Activated CD8-positive, alpha-beta memory T cell treated with anti-CD3 and anti-CD28 coated beads, Interleukin-2, amount 50 U/mL, for 24 hours (primary cell): ENCODE measurements around the gene NAT14.
"Not testable (repeated sequence)": the region's sequence is repeated elsewhere in the genome, so short reads cannot be mapped to it uniquely, and the experiment has no call there.

Experiments
- DNase-seq: peaks from one replicate; pipeline ENCODE4 v3.0.0-alpha.2; 2020; ENCODE audit errors: extremely low read depth

The NAT14 gene

GRCh38 chr19:55486971-55487923 is 2.3 kb downstream of the NAT14 start:
- DNase-seq, result no peak

DNA sequence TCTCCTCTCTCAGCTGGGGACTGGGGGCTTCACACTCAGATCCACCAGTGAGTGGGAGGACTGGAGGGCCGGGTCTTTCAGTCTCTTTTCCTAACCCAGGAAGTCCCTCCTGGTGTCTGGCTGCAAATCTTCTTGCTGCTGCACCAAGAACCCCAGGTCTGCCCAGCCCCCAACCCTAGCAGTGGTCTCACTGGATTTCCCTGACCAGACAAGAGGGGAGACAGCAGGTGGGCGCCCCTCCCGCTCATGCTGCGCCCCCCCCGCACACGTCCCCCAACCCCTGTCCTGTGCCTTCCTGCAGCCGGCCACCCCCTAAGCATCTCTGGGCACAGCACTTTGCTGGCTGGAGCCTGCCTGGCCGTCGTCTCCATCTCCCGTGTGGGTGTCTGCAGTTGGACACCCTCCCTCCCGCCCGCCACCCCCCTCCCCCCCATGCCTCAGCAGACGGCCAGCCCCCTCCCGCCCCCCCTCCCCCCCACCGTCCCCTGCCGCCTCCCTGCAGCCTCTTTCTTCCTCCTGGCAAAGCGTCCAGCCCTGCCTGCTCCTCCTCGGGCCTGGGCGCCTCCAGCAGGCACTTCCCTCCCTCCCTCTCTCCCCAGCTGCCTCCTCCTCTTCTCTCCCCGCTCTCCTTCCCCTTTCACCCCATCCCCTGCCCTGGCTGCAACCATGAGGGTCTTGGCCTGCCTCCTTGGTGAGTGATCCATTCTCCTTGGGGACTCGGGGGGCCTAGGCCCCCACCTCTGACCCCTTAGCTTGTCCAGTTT is 3.1 kb downstream of the NAT14 start, which contains the start of gene SSC5D:
Gene SSC5D (plus strand): TSS at position 513 of the 764 bp plus-strand sequence. CDS start 154 bp downstream, at position 667.
- no peak for DNase-seq

- no peak for DNase-seq
Observed at GRCh38 chr19:55488986-55489710, 4.2 kb downstream of the NAT14 start.

GRCh38 chr19:55489711-55490477 is 4.9 kb downstream of the NAT14 start:
- no peak for DNase-seq

GRCh38 chr19:55490478-55491432 is 5.8 kb downstream of the NAT14 start:
- DNase-seq, result no peak

DNA sequence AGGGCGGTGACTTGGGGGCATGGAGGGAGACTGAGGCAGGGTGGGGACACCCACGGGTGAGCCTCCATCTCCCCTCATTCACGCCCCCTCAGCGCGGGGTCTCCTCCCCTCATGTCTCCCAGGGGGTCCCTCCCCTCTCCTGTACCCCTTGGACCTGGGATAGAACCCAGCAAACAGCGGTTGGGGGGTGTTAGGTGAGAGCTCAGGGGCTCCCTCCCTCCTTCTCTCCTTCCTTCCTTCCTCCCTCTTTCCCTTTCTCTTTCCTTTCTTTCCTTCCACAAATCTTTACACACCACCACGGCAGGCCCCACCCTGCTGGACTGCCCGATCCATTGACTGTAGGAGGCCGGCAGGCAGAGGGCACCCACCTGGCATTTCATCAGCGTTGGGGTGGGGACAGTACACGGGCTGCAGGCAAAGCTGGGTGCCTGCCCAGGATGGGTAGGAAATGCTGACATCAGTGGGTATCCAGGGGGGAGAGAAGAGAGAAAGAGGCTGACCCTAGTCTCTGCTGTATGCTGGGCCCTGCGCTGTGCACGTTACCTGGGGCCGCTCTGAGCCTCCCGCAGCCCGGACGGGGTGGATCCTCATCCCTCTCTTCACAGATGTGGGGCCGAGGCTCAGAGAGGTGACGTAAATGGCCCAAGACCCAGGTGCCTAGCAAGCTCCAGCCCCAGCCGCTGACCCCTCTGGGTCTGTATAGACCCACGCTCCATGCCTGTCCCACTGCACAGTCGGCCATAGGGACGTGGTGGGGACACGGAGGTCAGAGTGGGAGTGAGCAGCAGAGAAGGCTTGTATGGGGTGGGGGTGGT is 6.8 kb downstream of the NAT14 start:
- no peak for DNase-seq

GRCh38 chr19:55492362-55492944 is 7.5 kb downstream of the NAT14 start:
- DNase-seq, result no peak

GRCh38 chr19:55493052-55493644 is 8.2 kb downstream of the NAT14 start:
- no peak for DNase-seq

DNA sequence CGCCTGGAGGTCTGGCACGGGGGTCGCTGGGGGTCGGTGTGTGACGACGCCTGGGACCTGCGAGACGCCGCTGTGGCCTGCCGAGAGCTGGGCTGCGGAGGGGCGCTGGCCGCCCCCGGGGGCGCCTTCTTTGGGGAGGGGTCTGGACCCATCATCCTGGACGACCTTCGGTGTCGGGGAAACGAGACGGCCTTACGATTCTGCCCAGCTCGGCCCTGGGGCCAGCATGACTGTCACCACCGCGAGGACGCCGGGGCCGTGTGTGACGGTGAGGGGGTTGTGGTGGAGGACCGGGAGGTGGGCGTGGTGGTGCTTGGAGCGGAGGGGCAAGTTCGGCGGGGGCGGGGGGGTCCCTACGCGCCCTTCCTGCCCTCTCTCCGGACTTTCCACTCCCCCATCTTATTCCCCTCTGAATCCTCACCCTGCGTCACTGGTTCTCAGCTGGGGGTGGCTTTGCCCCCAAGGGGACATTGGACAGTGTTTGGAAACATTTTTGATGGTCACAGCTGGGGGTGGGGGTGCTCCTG is 8.7 kb downstream of the NAT14 start:
- no peak for DNase-seq

- DNase-seq, result no peak
Observed at GRCh38 chr19:55494172-55494761, 9.3 kb downstream of the NAT14 start.

DNA sequence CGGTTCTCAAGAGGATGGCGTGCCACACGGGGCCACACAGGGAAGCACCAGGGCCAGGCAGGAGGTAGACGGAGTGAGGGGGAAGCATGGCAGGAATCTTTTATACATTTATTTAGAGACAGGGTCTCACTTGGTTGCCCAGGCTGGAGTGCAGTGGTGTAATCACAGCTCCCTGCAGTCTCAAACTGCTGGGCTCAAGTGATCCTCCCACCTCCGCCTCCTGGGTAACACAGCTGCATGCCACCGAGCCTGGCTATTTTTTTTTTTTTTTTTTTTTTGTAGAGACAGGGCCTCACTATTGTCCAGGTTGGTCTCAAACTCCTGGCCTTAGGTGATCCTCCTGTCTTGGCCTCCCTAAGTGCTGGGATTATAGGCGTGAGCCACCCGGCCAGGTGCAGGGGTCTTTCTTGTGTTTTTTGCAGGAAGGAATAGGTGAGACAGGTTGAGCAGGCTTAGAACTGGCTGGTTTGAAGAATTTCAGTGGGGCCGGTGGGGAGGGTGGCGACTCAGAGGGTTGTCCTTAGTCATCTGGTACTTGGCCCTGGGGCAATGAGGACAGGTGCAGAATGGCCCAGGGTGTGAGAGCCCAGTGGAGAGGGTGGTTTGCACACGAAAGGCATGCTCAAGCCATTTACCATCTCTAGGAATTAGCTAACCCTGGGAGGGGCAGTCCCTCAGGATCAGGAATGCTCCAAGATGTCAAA is 10.8 kb downstream of the NAT14 start:
- DNase-seq, result no peak

- DNase-seq, result not testable (repeated sequence)
Observed at GRCh38 chr19:55496820-55497219, 11.8 kb downstream of the NAT14 start.

GRCh38 chr19:55497763-55498162 is 12.8 kb downstream of the NAT14 start:
- no peak for DNase-seq

- DNase-seq, result no peak
Observed at GRCh38 chr19:55498246-55498840, 13.4 kb downstream of the NAT14 start.

DNA sequence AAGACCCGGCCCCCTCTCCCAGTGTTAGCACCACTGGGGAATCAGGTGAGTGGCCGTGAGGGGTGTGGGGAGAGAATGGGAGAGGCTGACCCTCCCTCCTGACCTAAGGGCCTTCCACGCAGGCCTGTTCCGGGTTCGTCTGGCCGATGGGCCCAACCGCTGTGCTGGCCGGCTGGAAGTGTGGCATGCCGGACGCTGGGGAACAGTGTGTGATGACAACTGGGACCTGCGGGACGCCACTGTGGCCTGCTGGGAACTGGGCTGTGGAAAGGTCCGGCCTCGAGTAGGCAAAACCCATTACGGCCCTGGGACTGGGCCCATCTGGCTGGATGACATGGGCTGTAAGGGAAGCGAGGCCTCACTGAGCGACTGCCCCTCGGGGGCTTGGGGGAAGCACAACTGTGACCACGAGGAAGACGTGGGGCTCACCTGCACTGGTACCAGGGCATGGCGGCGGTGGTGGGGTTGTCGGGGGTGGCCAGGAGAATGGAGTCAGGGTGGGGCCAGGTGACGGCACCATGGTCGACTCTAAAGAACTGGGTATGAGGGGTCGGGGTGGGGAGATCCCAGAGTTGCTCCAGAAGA is 15.5 kb downstream of the NAT14 start:
- no peak for DNase-seq

DNA sequence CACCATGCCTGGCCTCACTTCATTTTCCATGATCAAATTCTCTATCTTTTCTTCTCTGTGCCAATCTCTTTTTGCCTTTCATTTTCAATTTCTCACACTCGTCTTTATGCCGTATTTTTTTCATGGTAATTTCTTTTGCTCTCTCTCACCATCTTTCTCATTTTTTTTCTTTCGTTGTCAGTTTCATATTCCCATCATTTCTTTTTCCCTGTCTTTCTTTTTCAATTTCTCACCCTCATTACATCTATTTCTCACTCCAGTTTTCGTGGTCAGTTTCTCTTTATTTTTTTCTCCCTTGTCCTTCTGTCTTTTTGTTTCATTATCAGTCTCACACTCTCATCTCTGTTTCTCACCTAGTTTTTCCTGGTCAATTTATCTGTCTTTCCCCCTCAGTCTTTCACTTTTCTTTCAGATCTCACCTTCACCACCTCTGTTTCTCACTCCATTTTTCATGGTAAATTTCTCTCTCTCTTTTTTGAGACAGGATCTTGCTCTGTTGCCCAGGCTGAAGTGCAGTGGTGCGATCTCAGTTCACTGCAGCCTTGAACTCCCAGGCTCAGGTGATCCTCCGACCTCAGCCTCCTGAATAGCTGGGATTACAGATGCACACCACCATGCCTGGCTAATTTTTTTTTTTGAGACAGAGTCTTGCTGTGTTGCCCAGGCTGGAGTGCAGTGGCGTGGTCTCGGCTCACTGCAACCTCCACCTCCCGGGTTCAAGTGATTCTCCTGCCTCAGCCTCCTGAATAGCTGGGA is 17.4 kb downstream of the NAT14 start:
- no peak for DNase-seq
